HFF-Myc (cell line): ENCODE measurements around the gene MYO1F.
"Not testable (repeated sequence)": the region's sequence is repeated elsewhere in the genome, so short reads cannot be mapped to it uniquely, and the experiment has no call there.

Experiments
- DNase-seq: peaks from one replicate; pipeline ENCODE4 v3.0.0-alpha.2; 2011; ENCODE audit warnings: low read depth; ENCODE audit errors: extremely low read depth
- H3K4me3 ChIP-seq: replicated peaks from 2 replicates; pipeline ENCODE4 v1.5.1; 2011; ENCODE audit warnings: low read depth, mild to moderate bottlenecking, control low read depth, low read length
- CTCF ChIP-seq: IDR thresholded peaks from 2 replicates; pipeline ENCODE4 v1.5.1; 2012; ENCODE audit warnings: mild to moderate bottlenecking, low read depth, low read length, control low read depth; ENCODE audit errors: missing control alignments

The MYO1F gene

GRCh38 chr19:8577247-8577646, at the start of gene MYO1F:
Gene MYO1F (minus strand): TSS chr19:8577442. CDS start chr19:8577309, 133 bp downstream.
- no peak within 1 kb of the TSS for H3K4me3 ChIP-seq
- DNase-seq, result no peak
- no peak for TF ChIP-seq CTCF

GRCh38 chr19:8626842-8627241, 49.6 kb upstream of the MYO1F start:
- no peak for DNase-seq
- no peak overlapping the region for H3K4me3 ChIP-seq
- TF ChIP-seq CTCF, result no peak

GRCh38 chr19:8622886-8623285, 45.6 kb upstream of the MYO1F start:
- not testable (repeated sequence) for H3K4me3 ChIP-seq, DNase-seq

GRCh38 chr19:8618751-8619150, 41.5 kb upstream of the MYO1F start:
- no peak for TF ChIP-seq CTCF
- no peak for DNase-seq
- H3K4me3 ChIP-seq, result no peak overlapping the region

GRCh38 chr19:8617984-8618383, 40.7 kb upstream of the MYO1F start:
- DNase-seq, result no peak
- TF ChIP-seq CTCF, result no peak
- H3K4me3 ChIP-seq, result no peak overlapping the region

GRCh38 chr19:8617325-8617724, 40.1 kb upstream of the MYO1F start:
- H3K4me3 ChIP-seq, DNase-seq: not testable (repeated sequence)

GRCh38 chr19:8616861-8617260, 39.6 kb upstream of the MYO1F start:
- DNase-seq, result no peak
- TF ChIP-seq CTCF, result no peak
- no peak overlapping the region for H3K4me3 ChIP-seq

- no peak for DNase-seq
- H3K4me3 ChIP-seq, result no peak overlapping the region
- TF ChIP-seq CTCF, result peak; percentile 97
These were observed 38.8 kb upstream of the MYO1F start for GRCh38 chr19:8615813-8616596.
